Stimulated activated CD8-positive, alpha-beta memory T cell treated with anti-CD3 and anti-CD28 coated beads, Interleukin-7, amount 100 ng/mL, for 48 hours (primary cell): ENCODE data around the gene NYNRIN.

Source experiments
- DNase-seq, 2 donors: peaks; one replicate each; pipeline ENCODE4 v3.0.0-alpha.2; 2020; ENCODE audit warnings: low read depth in 1 of 2; ENCODE audit errors: extremely low read depth in 1 of 2

NYNRIN gene

GRCh38 chr14:24414077-24414476 lies 15.3 kb downstream of the NYNRIN start:
- no peak for DNase-seq

- no peak for DNase-seq
Measured at GRCh38 chr14:24414732-24415420, 16.1 kb downstream of the NYNRIN start.

- DNase-seq = no peak
Measured at GRCh38 chr14:24415421-24416253, 16.8 kb downstream of the NYNRIN start.

GRCh38 chr14:24416254-24416931 lies 17.6 kb downstream of the NYNRIN start:
- no peak for DNase-seq

- DNase-seq = no peak
Measured at GRCh38 chr14:24416932-24417619, 18.3 kb downstream of the NYNRIN start.

- DNase-seq = no peak
Measured at GRCh38 chr14:24417832-24418491, 19.2 kb downstream of the NYNRIN start.

GRCh38 chr14:24418492-24418873 lies 19.7 kb downstream of the NYNRIN start:
- no peak for DNase-seq

GRCh38 chr14:24422261-24422660 lies 23.5 kb downstream of the NYNRIN start:
- DNase-seq = no peak

GRCh38 chr14:24422694-24423601 lies 24.1 kb downstream of the NYNRIN start:
- no peak for DNase-seq

GRCh38 chr14:24425704-24426103 lies 26.9 kb downstream of the NYNRIN start:
- no peak for DNase-seq

GRCh38 chr14:24426150-24426911 lies 27.5 kb downstream of the NYNRIN start:
- DNase-seq = no peak

GRCh38 chr14:24426912-24427536 lies 28.2 kb downstream of the NYNRIN start:
- DNase-seq = no peak

GRCh38 chr14:24427537-24428508 lies 29.0 kb downstream of the NYNRIN start:
- DNase-seq = no peak

- no peak for DNase-seq
Measured at GRCh38 chr14:24428628-24429394, 30.0 kb downstream of the NYNRIN start.

GRCh38 chr14:24429395-24430142 lies 30.8 kb downstream of the NYNRIN start, which contains the start of the genes CBLN3 and KHNYN:
CBLN3 (minus strand) TSS chr14:24429668; CDS start chr14:24429054, 614 bp downstream.
KHNYN (plus strand) TSS chr14:24429954; CDS start chr14:24430731, 777 bp downstream.
- DNase-seq = peak; percentile 78 to 85
